Fibroblast of skin of abdomen (primary cell): ENCODE data around the gene DUSP14.
A peak's percentile ranks its signal among the peaks of the same experiment; 100 is the strongest.

Experiments used
- DNase-seq: peaks from one replicate; pipeline ENCODE4 v3.0.0-alpha.2; 2013

The DUSP14 gene

GRCh38 chr17:37517881-37518280 lies 28.2 kb downstream of the DUSP14 start:
- no peak for DNase-seq

DNA sequence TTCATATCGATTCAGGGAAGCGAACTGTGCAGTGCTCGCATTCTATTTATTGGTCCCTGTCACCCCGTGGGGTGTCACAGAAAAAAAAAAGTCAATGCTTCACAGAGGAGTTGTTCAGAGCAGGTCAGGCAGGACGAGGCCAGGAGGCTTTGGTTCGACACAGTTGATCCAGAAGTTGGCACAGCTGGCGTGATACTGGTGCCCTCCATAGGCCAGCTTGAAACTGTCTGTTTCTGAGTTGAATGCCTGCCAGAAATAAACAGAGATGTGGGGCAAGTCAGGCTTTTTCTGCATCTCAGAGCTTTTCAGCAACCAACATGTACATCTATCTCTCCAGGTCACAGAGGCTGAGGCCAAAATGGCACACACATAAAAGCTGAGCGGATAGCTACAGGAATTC lies 29.1 kb downstream of the DUSP14 start:
- DNase-seq = no peak

GRCh38 chr17:37519251-37519985 lies 29.7 kb downstream of the DUSP14 start:
- peak; percentile 38 for DNase-seq

DNA sequence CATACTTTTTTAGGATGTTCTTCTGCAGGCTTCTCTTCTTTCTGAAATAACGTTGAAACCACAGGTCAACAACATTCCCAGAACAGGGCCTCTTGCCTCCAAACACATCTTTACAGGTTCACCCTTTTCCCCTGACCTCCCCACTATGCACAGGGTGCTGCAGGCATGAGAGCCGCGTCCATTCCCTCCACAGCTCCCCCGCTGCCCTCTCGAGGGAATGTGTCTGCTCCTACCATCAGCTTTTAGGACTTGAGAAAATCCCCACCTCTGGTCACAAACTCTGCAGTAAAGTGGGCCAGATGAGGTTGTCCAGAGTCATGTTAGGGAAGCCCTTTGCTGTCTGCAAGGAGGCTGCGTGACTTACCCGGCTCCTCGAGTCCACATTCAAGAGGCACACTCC lies 30.5 kb downstream of the DUSP14 start:
- no peak for DNase-seq

DNA sequence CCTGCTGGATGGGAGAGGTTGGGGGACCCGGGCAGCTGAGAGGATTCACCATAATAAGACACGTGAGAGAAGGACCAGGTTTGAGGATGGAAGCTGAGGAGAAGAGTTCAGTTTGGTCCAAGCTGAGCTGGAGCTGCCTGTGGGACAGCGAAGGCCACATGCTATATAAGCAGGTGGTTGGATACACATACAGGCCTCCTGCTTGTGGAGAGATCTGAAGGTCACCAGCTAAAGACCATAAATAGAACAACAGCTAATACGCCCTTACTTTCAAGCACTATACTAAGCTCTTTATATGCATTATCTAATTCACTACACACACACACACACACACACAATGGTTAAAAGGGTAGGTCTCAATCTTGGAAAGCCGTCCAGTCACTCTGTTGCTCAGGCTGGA lies 32.1 kb downstream of the DUSP14 start:
- DNase-seq = no peak

DNA sequence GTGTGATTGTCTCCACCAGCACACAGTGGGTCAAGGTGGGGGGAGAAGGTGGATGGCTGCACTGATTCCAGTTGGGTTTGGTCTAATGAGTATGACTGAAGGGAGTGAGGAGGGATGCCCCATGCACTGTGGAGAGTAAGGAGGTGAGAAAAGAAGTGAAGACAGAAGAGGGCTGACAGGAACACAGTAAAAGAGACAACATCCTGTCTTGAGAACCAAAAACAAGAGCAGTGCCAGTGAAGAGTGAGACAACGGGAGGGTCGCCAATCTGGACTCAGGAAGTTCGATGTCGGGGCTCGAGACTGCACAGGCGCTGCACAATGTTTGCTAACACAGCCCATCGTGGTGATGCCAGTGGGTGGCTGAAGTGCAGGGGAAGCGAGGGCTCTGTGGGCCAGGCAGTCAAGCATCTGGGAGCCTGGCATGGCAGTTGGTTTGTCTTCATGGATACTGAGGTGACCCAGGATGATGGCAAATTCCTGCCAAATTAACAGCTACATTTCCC lies 34.1 kb downstream of the DUSP14 start:
- no peak for DNase-seq

DNA sequence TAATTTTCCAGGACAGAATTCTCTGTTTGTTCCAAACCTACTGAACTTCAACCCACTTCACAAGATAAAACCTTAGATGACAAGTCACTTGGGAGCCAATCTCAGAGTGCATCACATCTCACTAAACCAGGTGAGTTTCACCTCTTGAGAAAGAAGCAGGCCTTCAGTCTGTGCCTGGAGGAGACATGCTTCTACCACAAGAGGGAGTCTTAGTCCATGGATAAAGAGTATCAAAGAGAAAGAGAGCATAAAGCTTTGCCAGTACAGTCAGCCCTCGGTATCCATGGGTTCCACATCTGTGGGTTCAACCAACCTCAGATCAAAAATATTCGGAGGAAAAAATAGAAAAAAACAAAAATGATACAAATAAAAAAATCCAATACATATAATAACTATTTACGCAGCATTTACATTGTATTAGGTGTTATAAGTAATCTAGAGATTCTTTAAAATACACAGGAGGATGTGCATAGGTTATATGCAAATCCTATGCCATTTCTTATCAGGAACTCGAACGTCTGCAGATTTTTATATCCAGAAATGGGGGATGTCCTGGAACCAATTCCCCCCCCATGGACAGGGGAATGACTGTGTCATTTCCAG lies 37.7 kb downstream of the DUSP14 start:
- DNase-seq = peak; percentile 55

DNA sequence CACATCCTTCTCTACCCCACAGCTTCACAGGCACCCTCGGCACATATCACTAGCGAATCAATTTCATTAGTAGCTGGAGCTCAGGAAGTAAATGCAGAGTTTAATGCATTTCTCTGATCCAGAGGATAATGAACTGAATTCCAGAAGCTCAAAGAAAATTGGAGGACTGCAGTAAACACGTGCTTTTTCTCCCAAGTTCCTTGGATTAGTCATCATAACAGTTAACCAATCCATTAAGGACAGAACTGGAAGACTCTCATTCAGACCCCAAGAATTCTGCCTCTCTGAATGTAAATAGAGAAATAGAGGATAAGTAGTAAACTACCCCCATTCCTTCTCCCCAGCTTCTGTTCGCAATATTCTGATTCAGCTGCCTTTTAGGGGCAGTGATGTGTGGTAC lies 40.7 kb downstream of the DUSP14 start:
- no peak for DNase-seq

DNA sequence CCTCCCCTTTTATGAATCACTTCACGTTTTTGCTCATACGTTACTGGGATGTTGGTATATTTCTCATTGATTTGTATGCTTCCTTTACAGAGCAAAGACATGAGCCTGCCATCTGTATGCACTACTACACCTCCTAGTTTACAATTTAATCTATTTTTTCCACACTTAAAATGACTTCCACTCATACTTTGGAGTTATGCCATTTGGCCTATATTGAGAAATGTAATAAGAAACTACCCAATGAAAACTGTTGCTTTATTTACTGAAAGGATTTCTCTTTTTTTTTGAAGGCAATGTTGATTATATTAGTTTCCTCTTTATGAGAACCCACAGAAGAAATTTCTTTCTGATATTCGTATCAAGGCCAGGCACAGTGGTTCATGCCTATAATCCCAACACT lies 43.1 kb downstream of the DUSP14 start:
- DNase-seq = no peak

- DNase-seq = no peak
Measured at GRCh38 chr17:37535906-37536305, 46.2 kb downstream of the DUSP14 start.

GRCh38 chr17:37538981-37539659 lies 49.4 kb downstream of the DUSP14 start:
- DNase-seq = no peak

DNA sequence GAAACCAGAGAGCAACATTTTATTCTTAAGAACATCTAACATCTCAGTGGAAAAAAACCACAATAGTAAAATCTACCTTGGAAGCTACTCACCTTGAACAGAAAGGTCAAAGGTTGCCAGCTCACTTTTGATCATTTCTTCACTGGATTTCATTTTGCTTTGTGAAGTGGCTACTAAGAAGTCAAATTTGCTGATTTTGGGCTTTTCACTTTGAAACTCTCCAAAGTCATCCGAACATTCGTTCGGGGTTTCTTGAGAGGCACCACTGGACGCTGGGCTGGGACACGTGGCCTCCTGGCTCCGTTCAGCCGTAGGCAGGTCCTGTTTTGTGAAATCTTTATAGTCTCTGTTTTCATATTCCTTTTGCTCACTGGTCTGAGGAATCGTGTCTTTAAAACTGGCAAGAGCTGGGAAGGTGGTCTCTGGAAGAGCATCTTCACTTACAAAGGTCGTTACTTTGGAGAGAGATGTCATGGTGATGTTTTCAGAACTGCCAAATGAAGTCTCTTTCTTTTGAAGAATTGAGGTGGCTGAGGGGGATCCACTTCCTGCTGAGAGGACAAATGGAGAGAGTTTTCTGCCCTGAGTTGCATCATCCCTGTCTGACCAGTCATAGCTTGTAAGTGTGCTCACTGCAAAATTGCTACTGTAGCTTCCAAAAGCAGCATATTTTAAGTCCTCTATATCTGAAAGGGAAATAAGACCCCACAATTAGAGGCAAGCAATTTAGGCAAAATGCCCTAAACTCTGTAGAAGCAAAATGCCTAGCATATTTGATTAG lies 52.4 kb downstream of the DUSP14 start:
- DNase-seq = peak; percentile 85

DNA sequence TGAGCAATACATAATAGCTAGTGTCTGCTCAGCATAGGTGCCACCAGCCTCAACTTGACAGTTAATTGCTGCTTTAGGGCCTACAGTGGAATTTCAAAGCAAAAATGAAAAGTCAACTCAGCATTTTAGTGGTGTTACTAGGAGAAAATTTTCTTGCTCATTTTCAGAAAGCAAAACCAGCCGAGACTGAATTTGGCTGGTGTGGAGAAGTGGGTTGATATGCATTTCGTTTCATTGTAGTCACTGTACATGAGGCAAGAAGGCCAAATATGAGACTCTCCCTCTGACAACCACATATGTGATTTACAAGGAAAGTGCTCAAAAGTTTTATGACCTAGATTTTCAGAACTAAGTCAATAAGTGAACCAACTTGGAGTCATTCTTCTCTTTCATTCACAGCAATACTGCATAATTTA lies 54.0 kb downstream of the DUSP14 start:
- DNase-seq = peak; percentile 51

DNA sequence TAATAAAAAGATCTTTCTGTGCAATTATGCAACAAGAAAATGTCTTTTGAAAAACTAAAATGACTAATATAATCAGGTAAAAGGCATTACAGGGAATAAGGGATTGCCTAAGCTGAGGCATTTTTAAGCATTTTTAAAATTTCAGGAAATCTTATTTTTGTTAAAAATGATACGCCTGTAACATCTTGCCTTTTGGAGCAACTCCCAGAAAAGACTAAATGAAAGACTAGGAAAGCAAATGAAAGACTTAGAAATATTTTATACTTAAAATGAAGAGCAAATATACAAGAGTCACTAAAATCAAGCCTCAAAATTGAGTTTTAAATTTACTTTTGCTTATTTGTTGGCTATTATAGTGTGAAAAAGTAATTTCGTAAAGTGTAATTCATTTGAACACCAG lies 55.8 kb downstream of the DUSP14 start:
- no peak for DNase-seq

DNA sequence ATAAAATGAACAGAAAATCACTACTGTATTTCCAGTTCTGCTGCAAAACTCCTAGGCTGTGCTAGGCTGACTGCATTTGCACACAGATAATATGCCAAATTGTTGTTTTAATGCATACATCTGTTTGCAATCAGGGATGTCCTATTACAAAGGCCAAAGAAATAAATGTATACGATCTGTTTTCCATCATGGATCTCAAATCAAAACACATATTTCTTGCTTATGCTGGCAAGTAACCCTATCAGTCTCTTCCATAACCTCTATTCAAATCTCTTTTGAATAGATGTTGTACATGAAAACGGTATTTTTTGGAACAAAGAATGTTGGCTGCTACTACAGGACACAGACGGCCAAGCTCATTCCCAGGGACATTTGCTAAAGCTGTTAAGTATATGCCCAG lies 56.6 kb downstream of the DUSP14 start:
- DNase-seq = peak; percentile 28

- DNase-seq = no peak
Measured at GRCh38 chr17:37547986-37548385, 58.3 kb downstream of the DUSP14 start.

DNA sequence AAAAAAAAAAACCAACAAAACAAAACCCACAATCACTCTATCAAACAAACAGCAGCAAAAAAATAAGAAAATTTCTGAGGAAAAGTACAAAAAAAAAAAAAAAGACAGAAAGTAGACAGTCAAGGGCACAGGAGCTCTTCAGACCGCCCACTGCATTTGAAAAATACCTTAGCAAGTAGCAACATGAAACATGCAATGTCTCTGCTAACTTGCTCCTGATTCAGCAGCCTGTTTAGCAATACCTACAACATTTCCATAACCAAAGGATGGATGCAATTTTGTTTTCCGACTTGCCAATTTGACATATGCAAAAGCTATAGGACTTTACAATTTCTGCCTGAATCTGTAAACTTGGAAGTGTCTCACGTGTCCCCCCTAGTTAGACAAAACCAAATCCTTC lies 62.1 kb downstream of the DUSP14 start:
- DNase-seq = no peak

DNA sequence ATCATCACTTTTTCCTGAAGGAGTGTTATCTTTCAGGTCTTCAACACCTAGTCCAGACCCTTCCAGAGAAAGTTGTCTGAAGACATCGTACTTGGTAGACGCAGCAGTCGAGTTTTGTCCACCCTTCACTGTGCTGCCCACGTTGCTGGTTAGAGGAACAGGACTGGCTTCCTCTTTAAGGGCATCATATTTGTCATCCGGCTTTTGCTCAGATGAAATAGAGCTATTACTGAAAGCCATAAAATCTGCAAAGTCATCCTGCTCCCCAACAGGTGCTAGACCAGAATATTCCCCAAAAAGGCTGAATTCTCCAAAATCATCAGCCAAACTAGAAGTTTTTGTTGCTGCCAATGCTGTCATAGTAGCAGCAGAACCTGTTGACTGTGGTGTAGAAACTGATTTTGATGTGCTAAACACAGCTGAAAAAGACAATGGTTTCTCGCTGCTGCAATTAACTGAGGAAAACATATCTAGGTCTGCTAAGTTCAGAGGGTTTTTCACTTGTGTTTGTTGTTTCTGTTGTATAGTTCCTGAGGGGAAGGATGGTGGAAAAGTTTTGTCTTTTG lies 63.8 kb downstream of the DUSP14 start:
- DNase-seq = no peak

GRCh38 chr17:37555386-37555785 lies 65.7 kb downstream of the DUSP14 start:
- DNase-seq = no peak

- DNase-seq = no peak
Measured at GRCh38 chr17:37557482-37557881, 67.8 kb downstream of the DUSP14 start.

DNA sequence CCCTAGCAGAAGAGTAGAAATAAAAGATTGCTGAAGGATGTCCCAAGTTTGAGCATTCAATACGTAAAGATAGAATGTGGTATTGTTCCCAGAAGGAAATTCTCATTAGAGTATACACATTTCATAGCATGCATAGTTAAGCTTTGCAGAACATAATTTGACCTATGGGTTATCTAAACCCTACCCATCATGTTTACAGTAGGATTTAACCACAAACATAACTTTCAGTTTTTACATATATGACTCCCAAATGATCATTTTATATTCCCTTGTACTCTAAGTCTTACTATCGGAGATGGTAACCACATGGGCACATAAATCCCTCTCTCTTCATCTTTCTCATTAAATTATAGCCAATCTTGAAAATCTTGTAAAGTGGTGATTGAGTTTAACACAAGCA lies 68.6 kb downstream of the DUSP14 start:
- DNase-seq = no peak

DNA sequence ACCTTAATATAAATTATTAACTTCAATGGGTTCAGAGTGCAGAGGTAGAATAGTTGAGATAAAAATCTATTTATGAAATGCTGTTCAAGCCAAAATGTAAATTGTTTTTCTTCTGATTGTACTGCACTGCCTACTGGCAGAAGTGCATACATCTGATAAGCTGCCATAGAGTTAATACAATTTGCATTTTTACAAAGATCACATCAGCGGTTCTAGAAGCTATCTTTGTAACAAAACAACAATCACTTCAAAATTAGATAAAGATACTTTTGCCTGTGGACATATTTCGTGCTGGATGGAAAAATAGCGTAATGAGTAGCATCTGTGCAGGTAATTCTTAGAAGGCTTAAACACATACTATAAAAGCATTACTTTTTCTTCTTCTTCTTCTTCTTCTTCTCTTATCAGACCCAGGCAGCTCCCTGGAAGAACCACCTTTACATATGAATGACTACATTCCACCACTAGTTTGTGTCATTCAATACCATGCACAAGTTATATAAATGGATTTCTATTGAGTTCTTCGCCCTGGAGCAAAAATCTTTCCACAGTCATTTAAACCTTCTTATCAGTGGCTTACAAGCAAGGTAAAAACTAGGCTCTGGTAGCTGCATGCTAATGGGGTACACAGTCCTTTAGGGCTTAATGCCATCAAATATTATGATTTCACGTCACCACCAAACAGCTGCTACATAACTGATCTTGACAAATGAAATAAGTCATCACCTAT lies 72.5 kb downstream of the DUSP14 start:
- DNase-seq = no peak
